Endothelial cell of umbilical vein (primary cell): ENCODE measurements around the gene CCDC167.

Source experiments
- CTCF ChIP-seq, 2 donors: IDR thresholded peaks; 1 replicate in 1 of 2; 2 replicates in 1 of 2; pipeline ENCODE4 v1.5.1; 2011; ENCODE audit warnings: low read length in 2 of 2, mild to moderate bottlenecking in 2 of 2, moderate library complexity in 2 of 2, control low read depth in 1 of 2, inconsistent platforms in 1 of 2, low read depth in 1 of 2; ENCODE audit not compliant: insufficient read depth in 1 of 2; ENCODE audit errors: extremely low read depth in 1 of 2
- EZH2 ChIP-seq: IDR thresholded peaks from 2 replicates; pipeline ENCODE4 v1.6.1; 2012; ENCODE audit warnings: borderline replicate concordance, low read depth, mild to moderate bottlenecking, moderate library complexity, low read length, inconsistent platforms; ENCODE audit not compliant: severe bottlenecking
- MYC ChIP-seq: IDR thresholded peaks from one replicate; pipeline ENCODE4 v1.6.1; 2011; ENCODE audit warnings: mild to moderate bottlenecking, low read depth, low read length
- POLR2A ChIP-seq: IDR thresholded peaks from 2 replicates; pipeline ENCODE4 v1.6.1; 2012; ENCODE audit warnings: low read depth, mild to moderate bottlenecking, control low read depth, low read length

GRCh38 chr6:37491171-37491829 is 8.4 kb downstream of the CCDC167 start:
- no peak for TF ChIP-seq CTCF (IDR thresholded peaks at IDR 0.05; ENCODE audit: extremely low read depth in 1 of 2, insufficient read depth in 1 of 2, low read depth in 1 of 2, low read length in 2 of 2)
- no peak for TF ChIP-seq POLR2A
- no peak for TF ChIP-seq EZH2
- TF ChIP-seq MYC, result no peak
